IMR-90 (cell line): ENCODE measurements around the gene SGK2. TPM values are rescaled to one million over a fixed set of nuclear protein-coding genes. Genes with fewer than 3 reads are reported as not detected.
"Not testable (repeated sequence)": the region's sequence is repeated elsewhere in the genome, so short reads cannot be mapped to it uniquely, and the experiment has no call there.

Source experiments
- ATAC-seq: fragments of 200-7000 bp; cut with Tn5 transposase; 2 replicates; pipeline ENCODE4 v1.9.1; 2020; ENCODE audit warnings: low read depth, mild to moderate bottlenecking, moderate library complexity
- BruUV-seq: library from RNA; stranded (reverse); fragments of 400-500 nt; replicated peaks from 2 replicates; lab custom pipeline; 2021; lab: Mats Ljungman, UMichigan
- CTCF ChIA-PET: fragments of 300-600 bp; formaldehyde crosslinking; extraction: SDS; loops from one replicate; lab custom pipeline; 2021; ENCODE audit warnings: antibody characterized with exemption; lab: Yijun Ruan, JAX
- POLR2A ChIA-PET: fragments of 300-600 bp; sonication (Branson Sonifier 250); formaldehyde crosslinking; loops from one replicate; lab custom pipeline; 2022; ENCODE audit warnings: antibody characterized with exemption; ENCODE audit not compliant: unreplicated experiment; lab: Charles Lee
- DNase-seq: peaks from one replicate; pipeline ENCODE4 v3.0.0; 2013
- H2AFZ ChIP-seq: replicated peaks from 2 replicates; pipeline ENCODE3; 2013; ENCODE audit warnings: low read length, mild to moderate bottlenecking; ENCODE audit not compliant: poor library complexity
- H2AK5ac ChIP-seq: 2 replicates; pipeline ENCODE4 v1.6.1; 2013; ENCODE audit warnings: low read depth, low read length, inconsistent platforms
- H2AK9ac ChIP-seq: replicated peaks from 2 replicates; pipeline ENCODE3; 2013; ENCODE audit warnings: mild to moderate bottlenecking, low read depth, low read length, moderate library complexity; ENCODE audit not compliant: poor library complexity
- H2BK120ac ChIP-seq: 2 replicates; pipeline ENCODE4 v1.6.1; 2013; ENCODE audit warnings: low read depth, low read length, inconsistent platforms
- H2BK15ac ChIP-seq: 3 replicates; pipeline ENCODE4 v1.6.1; 2013; ENCODE audit warnings: low read depth, low read length, inconsistent platforms
- H2BK20ac ChIP-seq: 2 replicates; pipeline ENCODE4 v1.6.1; 2013; ENCODE audit warnings: low read depth, mild to moderate bottlenecking, inconsistent platforms, low read length, moderate library complexity
- H2BK5ac ChIP-seq: 2 replicates; pipeline ENCODE4 v1.6.1; 2013; ENCODE audit warnings: mild to moderate bottlenecking, low read depth, low read length, inconsistent platforms; ENCODE audit not compliant: poor library complexity, severe bottlenecking
- H3K14ac ChIP-seq: replicated peaks from 2 replicates; pipeline ENCODE4 v1.6.1; 2013; ENCODE audit warnings: low read depth, low read length, inconsistent platforms
- H3K18ac ChIP-seq: 2 replicates; pipeline ENCODE4 v1.6.1; 2013; ENCODE audit warnings: low read depth, low read length, control low read depth
- H3K23ac ChIP-seq: 2 replicates; pipeline ENCODE4 v1.6.1; 2013; ENCODE audit warnings: low read depth, low read length, inconsistent platforms
- H3K27ac ChIP-seq: 2 replicates; pipeline ENCODE4 v1.5.1; 2013; ENCODE audit warnings: mild to moderate bottlenecking, control low read depth, low read length; ENCODE audit not compliant: insufficient read depth
- H3K27me3 ChIP-seq: 2 replicates; pipeline ENCODE4 v1.6.1; 2013; ENCODE audit warnings: low read length; ENCODE audit not compliant: control insufficient read depth, insufficient read depth
- H3K36me3 ChIP-seq: 2 replicates; pipeline ENCODE4 v1.6.1; 2013; ENCODE audit warnings: low read length, mixed read lengths; ENCODE audit not compliant: control insufficient read depth, insufficient read depth
- H3K4ac ChIP-seq: 2 replicates; pipeline ENCODE4 v1.6.1; 2013; ENCODE audit warnings: low read depth, low read length, inconsistent platforms
- H3K4me1 ChIP-seq: 2 replicates; pipeline ENCODE4 v1.6.1; 2013; ENCODE audit warnings: low read length, mixed read lengths; ENCODE audit not compliant: control insufficient read depth, insufficient read depth
- H3K4me2 ChIP-seq: 2 replicates; pipeline ENCODE4 v1.6.1; 2013; ENCODE audit warnings: low read depth, mild to moderate bottlenecking, control low read depth, low read length, moderate library complexity
- H3K4me3 ChIP-seq: 2 replicates; pipeline ENCODE4 v1.5.1; 2013; ENCODE audit warnings: low read depth, mild to moderate bottlenecking, control low read depth, low read length, moderate library complexity; ENCODE audit not compliant: insufficient read depth
- H3K56ac ChIP-seq: 2 replicates; pipeline ENCODE4 v1.6.1; 2013; ENCODE audit warnings: low read length, inconsistent platforms; ENCODE audit not compliant: insufficient read depth; ENCODE audit errors: extremely low read depth
- H3K79me1 ChIP-seq, 2 experiments: 2 replicates each; pipeline ENCODE4 v1.6.1; 2013; ENCODE audit warnings: low read length in 2 of 2, inconsistent platforms in 1 of 2, low read depth in 1 of 2
- H3K9ac ChIP-seq: 2 replicates; pipeline ENCODE4 v1.6.1; 2013; ENCODE audit warnings: low read depth, low read length, control low read depth
- H3K9me1 ChIP-seq: 2 replicates; pipeline ENCODE4 v1.6.1; 2013; ENCODE audit warnings: low read length, inconsistent platforms; ENCODE audit not compliant: insufficient read depth
- H3K9me3 ChIP-seq: 2 replicates; pipeline ENCODE4 v1.6.1; 2013; ENCODE audit warnings: low read length; ENCODE audit not compliant: control insufficient read depth, insufficient read depth
- H4K20me1 ChIP-seq: 2 replicates; pipeline ENCODE4 v1.6.1; 2013; ENCODE audit warnings: low read length, inconsistent platforms; ENCODE audit not compliant: insufficient read depth
- H4K5ac ChIP-seq: 2 replicates; pipeline ENCODE4 v1.6.1; 2013; ENCODE audit warnings: mild to moderate bottlenecking, low read depth, low read length, control low read depth
- H4K8ac ChIP-seq, 2 experiments: 2 replicates each; pipeline ENCODE4 v1.6.1; 2013; ENCODE audit warnings: low read depth in 2 of 2, low read length in 2 of 2, control low read depth in 1 of 2, inconsistent platforms in 1 of 2
- H4K91ac ChIP-seq: 2 replicates; pipeline ENCODE4 v1.6.1; 2013; ENCODE audit warnings: low read depth, low read length, inconsistent platforms; ENCODE audit not compliant: insufficient read depth
- WGBS, 2 experiments: methylation state at CpG; one replicate each; pipeline versions ENCODE4 v1.1.5 to v1.1.7; 2013; ENCODE audit warnings: missing lambda C conversion rate in 2 of 2; ENCODE audit not compliant: insufficient read length in 1 of 2; ENCODE audit errors: extremely low coverage in 2 of 2; 5-methylcytosine and 5-hydroxymethylcytosine counted together
- dilution Hi-C: fragments of 300-500 bp; cut with HindIII; formaldehyde crosslinking; loops from one replicate; pipeline ENCODE4 v1.14.3; 2018; ENCODE audit warnings: low sequenced_read_pairs; ENCODE audit not compliant: unreplicated experiment
- in situ Hi-C: fragments of 300-500 bp; cut with MboI; formaldehyde crosslinking; loops from 3 replicates; pipeline ENCODE4 v1.14.3; 2019; ENCODE audit warnings: low sequenced_read_pairs, inconsistent platforms, mixed read lengths
- intact Hi-C: fragments of 100-400 bp; cut with micrococcal nuclease; formaldehyde crosslinking; loops from 2 replicates; pipeline ENCODE4 v1.10.0; 2022
- polyA plus RNA-seq, 3 experiments: library from polyadenylated mRNA; depleted of rRNA; stranded (reverse); fragments of >200 nt; gene quantifications; 2 replicates each; pipeline ENCODE4 v1.2.3, GENCODE V29; 2012; ENCODE audit warnings: low replicate concordance in 1 of 3
- total RNA-seq: library from RNA; depleted of rRNA; stranded (reverse); fragments of >200 nt; gene quantifications from 2 replicates; pipeline ENCODE4 v1.2.3, GENCODE V29; 2012

Gene SGK2
- total and polyA plus RNA-seq, 2 of the 4 experiments (the other 2 are of a cell fraction): under 0.01 to 0.10 TPM

DNA sequence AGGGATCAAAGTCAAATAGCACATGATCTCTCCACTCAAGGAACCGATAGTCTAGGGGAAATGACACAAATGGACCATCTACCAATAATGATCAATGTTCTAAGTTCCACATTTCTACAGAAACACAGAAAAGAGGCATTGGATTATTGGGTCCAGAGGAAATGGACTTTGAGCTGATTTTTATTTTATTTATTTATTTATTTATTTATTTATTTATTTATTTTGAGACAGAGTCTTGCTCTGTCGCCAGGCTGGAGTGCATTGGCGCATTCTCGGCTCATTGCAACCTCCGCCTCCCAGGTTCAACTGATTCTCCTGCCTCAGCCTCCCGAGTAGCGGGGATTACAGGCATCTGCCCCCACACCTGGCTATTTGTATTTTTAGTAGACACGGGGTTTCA is 43.1 kb downstream of the SGK2 start:
- intact Hi-C loops, H3K4ac ChIP-seq, H2AK9ac ChIP-seq, H3K9ac ChIP-seq, H3K27ac ChIP-seq, H2BK5ac ChIP-seq, H2BK120ac ChIP-seq, H3K79me1 ChIP-seq, ATAC-seq, POLR2A ChIA-PET, H3K4me3 ChIP-seq, H3K27me3 ChIP-seq, H3K23ac ChIP-seq, H4K5ac ChIP-seq, in situ Hi-C loops, H2AK5ac ChIP-seq, H3K9me3 ChIP-seq, H3K14ac ChIP-seq, BruUV-seq, H2BK15ac ChIP-seq, H4K91ac ChIP-seq, H2AFZ ChIP-seq, H2BK20ac ChIP-seq, CTCF ChIA-PET, dilution Hi-C loops, H3K4me2 ChIP-seq, H3K56ac ChIP-seq, H4K20me1 ChIP-seq, DNase-seq, H3K18ac ChIP-seq, H3K9me1 ChIP-seq, H4K8ac ChIP-seq, H3K4me1 ChIP-seq: not testable (repeated sequence)
- no CpG with 5 or more reads among the region's 8 CpGs for WGBS, 2 experiments
- H3K36me3 ChIP-seq: peaks cover 24% of the 10 kb centered on the region
